Upper lobe of left lung (tissue), 6 donors: Measurements from ENCODE around the gene EPC2. TPM values are rescaled to one million over a fixed set of nuclear protein-coding genes. Genes with fewer than 3 reads are reported as not detected.

Source experiments
- ATAC-seq, 2 donors: fragments of 200-7000 bp; cut with Tn5 transposase; one replicate each; pipeline ENCODE4 v1.9.1; 2022; ENCODE audit warnings: mild to moderate bottlenecking in 2 of 2, moderate library complexity in 2 of 2; ENCODE audit not compliant: low FRiP score in 2 of 2
- DNase-seq, 2 donors: peaks; one replicate each; pipeline ENCODE4 v3.0.0-alpha.2; 2019 to 2020
- H3K27ac ChIP-seq, 4 donors: fragments of 200-600 bp; sonication (generic); one replicate each; pipeline ENCODE4 v1.5.1; 2016 to 2019
- H3K27me3 ChIP-seq, 4 donors: fragments of 200-600 bp; sonication (generic); one replicate each; pipeline ENCODE4 v1.5.1; 2017 to 2019
- H3K36me3 ChIP-seq, 4 donors: fragments of 200-600 bp; sonication (generic); one replicate each; pipeline ENCODE4 v1.5.1; 2016 to 2019
- H3K4me1 ChIP-seq, 4 donors: fragments of 200-600 bp; sonication (generic); one replicate each; pipeline ENCODE4 v1.5.1; 2018 to 2019
- H3K4me3 ChIP-seq, 4 donors: fragments of 200-600 bp; sonication (generic); one replicate each; pipeline ENCODE4 v1.5.1; 2017 to 2019; ENCODE audit warnings: mild to moderate bottlenecking in 2 of 4, moderate library complexity in 1 of 4
- H3K9me3 ChIP-seq, 4 donors: fragments of 200-600 bp; sonication (generic); one replicate each; pipeline ENCODE4 v1.5.1; 2018 to 2019
- EP300 ChIP-seq, 4 donors: sonication (generic); formaldehyde crosslinking; IDR thresholded peaks; one replicate each; pipeline ENCODE4 v1.5.1; 2017; ENCODE audit warnings: antibody characterized with exemption in 4 of 4, control low read depth in 2 of 4
- POLR2A ChIP-seq, 4 donors: fragments of 450-650 bp; IDR thresholded peaks; one replicate each; pipeline ENCODE4 v1.5.1; 2016 to 2017; ENCODE audit warnings: antibody characterized with exemption in 4 of 4, mild to moderate bottlenecking in 2 of 4
- POLR2AphosphoS5 ChIP-seq, 2 donors: sonication (generic); formaldehyde crosslinking; IDR thresholded peaks; one replicate each; pipeline ENCODE4 v1.5.1; 2017; ENCODE audit warnings: antibody characterized with exemption in 2 of 2
- WGBS, 2 donors: methylation state at CpG; one replicate each; pipeline ENCODE4 v1.1.5; 2017 to 2018; 5-methylcytosine and 5-hydroxymethylcytosine counted together
- total RNA-seq, 6 donors: library from RNA; depleted of rRNA in 4 of 6; stranded (reverse); fragments of >200 nt in 4 of 6; gene quantifications; one replicate each; pipeline versions ENCODE4 v1.1.0 to v1.2.1, GENCODE V29; 2016 to 2021
- TF ChIP-seq, protein P1 (sequence below), 6 experiments: fragments of 450-650 bp in 4 of 6; fragments of 200-600 bp in 2 of 6; sonication (generic) in 2 of 6; IDR thresholded peaks; one replicate each; pipeline ENCODE4 v1.5.1; 2016 to 2019; ENCODE audit warnings: antibody characterized with exemption in 6 of 6
- donor health status: DM: no; HTN: no; CAD: no; lungs with moderate emphysema.
- donor health status: DM: no; HTN: yes; CAD: no; lungs with severe emphysema.

Gene EPC2
- total RNA-seq, 6 donors from 2014 or later: 15.2 to 53.2 (median 31.5) TPM

DNA sequence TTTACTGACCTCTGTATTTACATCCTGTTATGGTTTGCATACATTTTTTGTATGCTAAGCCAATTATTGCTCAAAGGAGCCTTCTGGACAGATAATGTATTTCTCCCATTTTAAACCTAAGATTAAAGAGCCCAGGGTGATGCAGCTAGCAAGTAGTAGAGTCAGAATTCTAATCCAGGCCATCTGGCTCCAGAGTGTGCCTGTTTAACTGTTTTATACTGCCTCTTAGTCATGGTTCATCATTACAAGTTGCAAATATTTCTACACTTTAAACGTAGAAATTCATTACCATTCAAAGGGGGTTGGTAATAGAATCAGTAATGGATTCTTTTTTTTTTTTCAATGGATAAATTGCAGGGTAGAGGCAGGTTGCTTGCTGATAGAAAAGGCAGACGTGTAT, 52.4 kb downstream of the EPC2 start:
- Histone ChIP-seq H3K4me3 (no peak overlapping the region), H3K36me3 (peaks cover 0 to 6% (median 0%) of the 10 kb centered on the region in 4 donors), H3K27ac (no peak overlapping the region), H3K9me3 (peaks cover 0 to 13% (median 7%) of the 10 kb centered on the region in 4 donors), H3K27me3 (no peaks in the 10 kb centered on the region), H3K4me1 (no peaks in the 10 kb centered on the region)
- TF ChIP-seq, protein P1, sequence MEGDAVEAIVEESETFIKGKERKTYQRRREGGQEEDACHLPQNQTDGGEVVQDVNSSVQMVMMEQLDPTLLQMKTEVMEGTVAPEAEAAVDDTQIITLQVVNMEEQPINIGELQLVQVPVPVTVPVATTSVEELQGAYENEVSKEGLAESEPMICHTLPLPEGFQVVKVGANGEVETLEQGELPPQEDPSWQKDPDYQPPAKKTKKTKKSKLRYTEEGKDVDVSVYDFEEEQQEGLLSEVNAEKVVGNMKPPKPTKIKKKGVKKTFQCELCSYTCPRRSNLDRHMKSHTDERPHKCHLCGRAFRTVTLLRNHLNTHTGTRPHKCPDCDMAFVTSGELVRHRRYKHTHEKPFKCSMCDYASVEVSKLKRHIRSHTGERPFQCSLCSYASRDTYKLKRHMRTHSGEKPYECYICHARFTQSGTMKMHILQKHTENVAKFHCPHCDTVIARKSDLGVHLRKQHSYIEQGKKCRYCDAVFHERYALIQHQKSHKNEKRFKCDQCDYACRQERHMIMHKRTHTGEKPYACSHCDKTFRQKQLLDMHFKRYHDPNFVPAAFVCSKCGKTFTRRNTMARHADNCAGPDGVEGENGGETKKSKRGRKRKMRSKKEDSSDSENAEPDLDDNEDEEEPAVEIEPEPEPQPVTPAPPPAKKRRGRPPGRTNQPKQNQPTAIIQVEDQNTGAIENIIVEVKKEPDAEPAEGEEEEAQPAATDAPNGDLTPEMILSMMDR (IDR thresholded peaks at IDR 0.05): no peak
- TF ChIP-seq POLR2A (IDR thresholded peaks at IDR 0.05): no peak
- TF ChIP-seq POLR2AphosphoS5 (IDR thresholded peaks at IDR 0.05): no peak
- no peak for TF ChIP-seq EP300 (IDR thresholded peaks at IDR 0.05)
- ATAC-seq (no peak), DNase-seq (no peak)
- 90 to 98% methylated on average over 2 of the region's 2 CpGs for WGBS, 2 donors

DNA sequence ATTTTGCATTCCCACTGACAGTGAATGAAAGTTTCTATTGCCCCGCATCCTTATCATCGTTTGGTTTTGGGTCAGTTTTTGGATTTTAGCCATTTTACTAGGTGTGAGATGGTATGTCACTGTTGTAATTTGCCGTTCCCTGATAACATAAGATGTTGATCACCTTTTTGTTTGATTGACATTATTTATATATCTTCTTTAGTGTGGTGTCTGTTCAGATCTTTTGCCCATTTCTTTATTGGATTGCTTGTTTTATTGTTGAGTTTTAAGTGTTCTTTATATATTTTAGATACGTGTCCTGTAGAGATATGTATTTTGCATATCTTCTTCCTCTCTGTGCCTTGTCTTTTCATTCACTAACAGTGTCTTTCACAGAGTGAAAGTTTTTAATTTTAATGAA, 55.3 kb downstream of the EPC2 start:
- Histone ChIP-seq H3K27me3 (no peaks in the 10 kb centered on the region), H3K9me3 (peaks cover 0 to 13% (median 7%) of the 10 kb centered on the region in 4 donors), H3K4me3 (no peak overlapping the region), H3K4me1 (no peaks in the 10 kb centered on the region), H3K27ac (no peak overlapping the region), H3K36me3 (peaks cover 0 to 5% (median 0%) of the 10 kb centered on the region in 4 donors)
- ATAC-seq (no peak), DNase-seq (no peak)
- no peak for TF ChIP-seq POLR2AphosphoS5 (IDR thresholded peaks at IDR 0.05)
- no peak for TF ChIP-seq POLR2A (IDR thresholded peaks at IDR 0.05)
- TF ChIP-seq, protein P1 (IDR thresholded peaks at IDR 0.05): no peak
- no peak for TF ChIP-seq EP300 (IDR thresholded peaks at IDR 0.05)
- WGBS, 2 donors: 81 to 84% methylated on average over 4 of the region's 4 CpGs

DNA sequence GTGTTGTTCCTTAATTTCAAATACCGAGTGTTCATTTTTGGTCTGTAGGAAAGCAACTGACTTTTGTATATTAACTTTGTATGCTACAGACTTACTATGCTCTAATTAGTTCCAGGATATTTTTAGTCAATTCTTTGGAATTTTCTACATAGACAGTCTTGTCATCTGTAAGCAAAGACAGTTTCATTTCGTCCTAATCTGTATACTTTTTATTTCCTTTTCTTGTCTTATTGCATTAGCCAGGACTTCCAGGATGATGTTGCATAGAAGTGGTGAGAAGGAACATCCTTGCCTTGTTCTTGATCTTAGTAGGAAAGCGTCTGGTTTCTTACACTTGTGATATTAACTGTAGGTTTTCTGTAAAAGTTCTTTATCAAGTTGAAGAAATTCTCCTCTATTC, 56.5 kb downstream of the EPC2 start:
- Histone ChIP-seq H3K27ac (no peak overlapping the region), H3K4me1 (no peaks in the 10 kb centered on the region), H3K9me3 (peaks cover 0 to 13% (median 7%) of the 10 kb centered on the region in 4 donors), H3K36me3 (peaks cover 0 to 11% (median 0%) of the 10 kb centered on the region in 4 donors), H3K27me3 (no peaks in the 10 kb centered on the region), H3K4me3 (no peak overlapping the region)
- ATAC-seq: no peak
- TF ChIP-seq POLR2AphosphoS5 (IDR thresholded peaks at IDR 0.05) (no peak), POLR2A (IDR thresholded peaks at IDR 0.05) (no peak), EP300 (IDR thresholded peaks at IDR 0.05) (no peak)
- TF ChIP-seq, protein P1 (IDR thresholded peaks at IDR 0.05): no peak
- no peak for DNase-seq
- WGBS, 2 donors: 91% methylated on average over 3 of the region's 3 CpGs

DNA sequence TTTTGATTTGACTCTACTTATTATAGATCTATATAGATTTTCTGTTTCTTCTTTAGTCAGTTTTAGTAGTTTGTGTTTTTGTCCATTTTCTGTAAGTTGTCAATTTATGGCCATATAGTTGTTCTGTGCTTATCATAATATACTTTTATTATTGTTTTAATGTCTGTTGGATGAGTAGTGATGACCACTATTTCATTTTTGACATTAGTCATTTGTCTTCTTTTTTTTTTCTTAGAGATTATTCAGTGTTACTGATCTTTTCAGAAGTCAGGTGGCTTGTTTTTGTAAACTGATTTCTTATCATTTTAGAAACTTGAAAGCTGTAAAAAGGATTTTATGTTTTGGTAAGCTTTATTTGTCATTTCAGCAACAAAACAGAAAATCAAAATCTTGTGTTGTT, 57.3 kb downstream of the EPC2 start:
- Histone ChIP-seq H3K27me3 (no peaks in the 10 kb centered on the region), H3K36me3 (peaks cover 0 to 11% (median 0%) of the 10 kb centered on the region in 4 donors), H3K27ac (no peak overlapping the region), H3K4me3 (no peak overlapping the region), H3K9me3 (peaks cover 0 to 13% (median 7%) of the 10 kb centered on the region in 4 donors), H3K4me1 (no peaks in the 10 kb centered on the region)
- DNase-seq (no peak), ATAC-seq (no peak)
- no peak for TF ChIP-seq POLR2AphosphoS5 (IDR thresholded peaks at IDR 0.05)
- no peak for TF ChIP-seq EP300 (IDR thresholded peaks at IDR 0.05)
- TF ChIP-seq, protein P1 (IDR thresholded peaks at IDR 0.05): no peak
- TF ChIP-seq POLR2A (IDR thresholded peaks at IDR 0.05): no peak

DNA sequence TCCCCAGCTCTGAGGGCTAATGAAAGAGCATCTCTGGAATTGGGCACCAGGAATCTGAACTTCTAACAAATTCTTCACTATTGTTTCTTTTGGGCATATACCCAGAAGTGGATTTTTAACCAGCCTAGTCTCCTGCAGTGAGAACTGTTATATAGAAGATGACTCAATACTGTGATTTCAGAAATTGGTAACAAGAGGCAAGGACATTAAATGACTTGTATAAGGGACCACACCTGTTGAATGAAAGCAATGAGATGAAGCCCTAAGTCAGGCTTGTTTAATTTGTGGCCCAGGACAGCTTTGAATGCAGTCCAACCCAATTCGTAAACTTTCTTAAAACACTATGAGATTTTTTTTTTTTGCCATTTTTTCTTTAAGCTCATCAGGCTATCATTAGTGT, 57.9 kb downstream of the EPC2 start:
- Histone ChIP-seq H3K27me3 (no peaks in the 10 kb centered on the region), H3K27ac (no peak overlapping the region), H3K9me3 (peaks cover 0 to 13% (median 7%) of the 10 kb centered on the region in 4 donors), H3K36me3 (peaks cover 0 to 11% (median 0%) of the 10 kb centered on the region in 4 donors), H3K4me3 (no peak overlapping the region), H3K4me1 (no peaks in the 10 kb centered on the region)
- DNase-seq (no peak), ATAC-seq (no peak)
- TF ChIP-seq POLR2A (IDR thresholded peaks at IDR 0.05): no peak
- no peak for TF ChIP-seq POLR2AphosphoS5 (IDR thresholded peaks at IDR 0.05)
- TF ChIP-seq EP300 (IDR thresholded peaks at IDR 0.05): no peak
- TF ChIP-seq, protein P1 (IDR thresholded peaks at IDR 0.05): no peak
- WGBS, 2 donors: 96 to 97% methylated on average over 1 of the region's 1 CpG
